GM23338 (cell line): ENCODE data around the gene UGT1A10. TPM values are rescaled to one million over a fixed set of nuclear protein-coding genes. Genes with fewer than 3 reads are reported as not detected.

Experiments
- ATAC-seq: fragments of 200-7000 bp; cut with Tn5 transposase; 3 replicates; pipeline ENCODE4 v1.9.1; 2020
- DNase-seq: peaks from one replicate; pipeline ENCODE4 v3.0.0-alpha.2; 2015; ENCODE audit warnings: low spot score
- H2AFZ ChIP-seq: fragments of 200-600 bp; sonication (generic); 2 replicates; pipeline ENCODE4 v1.8.0; 2016; ENCODE audit warnings: antibody characterized with exemption, mild to moderate bottlenecking, moderate library complexity
- H3F3A ChIP-seq: fragments of 200-600 bp; sonication (generic); replicated peaks from 2 replicates; pipeline ENCODE4 v1.8.0; 2017; ENCODE audit warnings: antibody characterized with exemption, mixed run types, low read depth
- H3K27ac ChIP-seq: fragments of 200-600 bp; sonication (generic); 2 replicates; pipeline ENCODE4 v1.6.1; 2016; ENCODE audit warnings: low read depth
- H3K27me3 ChIP-seq: fragments of 200-600 bp; sonication (generic); 2 replicates; pipeline ENCODE4 v1.8.0; 2016; ENCODE audit warnings: mild to moderate bottlenecking, mixed run types, moderate library complexity; ENCODE audit not compliant: insufficient read depth
- H3K36me3 ChIP-seq: fragments of 200-600 bp; sonication (generic); 2 replicates; pipeline ENCODE4 v1.8.0; 2016; ENCODE audit warnings: mild to moderate bottlenecking; ENCODE audit not compliant: insufficient read depth
- H3K4me1 ChIP-seq: fragments of 200-600 bp; sonication (generic); 2 replicates; pipeline ENCODE4 v1.8.0; 2016; ENCODE audit warnings: mild to moderate bottlenecking, moderate library complexity; ENCODE audit not compliant: insufficient read depth
- H3K4me2 ChIP-seq: fragments of 200-600 bp; sonication (generic); 2 replicates; pipeline ENCODE4 v1.7.1; 2017; ENCODE audit warnings: mixed run types
- H3K4me3 ChIP-seq: fragments of 200-600 bp; sonication (generic); 2 replicates; pipeline ENCODE4 v1.6.1; 2016; ENCODE audit warnings: mixed run types
- H3K79me2 ChIP-seq: fragments of 200-600 bp; sonication (generic); replicated peaks from 2 replicates; pipeline ENCODE4 v1.8.0; 2017; ENCODE audit warnings: mild to moderate bottlenecking; ENCODE audit not compliant: insufficient read depth
- H3K9me2 ChIP-seq: fragments of 200-600 bp; sonication (generic); 2 replicates; pipeline ENCODE4 v1.8.0; 2017; ENCODE audit not compliant: insufficient read depth
- H4K20me1 ChIP-seq: fragments of 200-600 bp; sonication (generic); replicated peaks from 2 replicates; pipeline ENCODE4 v1.8.0; 2017; ENCODE audit warnings: mild to moderate bottlenecking; ENCODE audit not compliant: insufficient read depth
- H3K27ac Mint-ChIP-seq: 2 replicates; pipeline ENCODE4 v1.8.0; 2020; ENCODE audit warnings: inconsistent platforms, mild to moderate bottlenecking, moderate library complexity, mixed read lengths
- H3K27me3 Mint-ChIP-seq: 3 replicates; pipeline ENCODE4 v1.8.0; 2022; ENCODE audit warnings: low read depth, mild to moderate bottlenecking, moderate library complexity, mixed read lengths, inconsistent platforms; ENCODE audit not compliant: insufficient read depth, poor library complexity
- H3K36me3 Mint-ChIP-seq: 3 replicates; pipeline ENCODE4 v1.8.0; 2021; ENCODE audit warnings: low read depth, mild to moderate bottlenecking, inconsistent platforms, moderate library complexity, mixed read lengths
- H3K4me1 Mint-ChIP-seq: 3 replicates; pipeline ENCODE4 v1.8.0; 2020; ENCODE audit warnings: mild to moderate bottlenecking, inconsistent platforms, mixed read lengths
- H3K4me3 Mint-ChIP-seq: 3 replicates; pipeline ENCODE4 v1.8.0; 2021; ENCODE audit warnings: moderate library complexity, mild to moderate bottlenecking, inconsistent platforms, mixed read lengths
- H3K9me3 Mint-ChIP-seq: 3 replicates; pipeline ENCODE4 v1.8.0; 2020; ENCODE audit warnings: moderate library complexity, mild to moderate bottlenecking, inconsistent platforms, mixed read lengths
- EZH2phosphoT487 ChIP-seq: fragments of 200-600 bp; sonication (generic); IDR thresholded peaks from one replicate; pipeline ENCODE4 v1.8.1; 2018; ENCODE audit warnings: antibody characterized with exemption; ENCODE audit not compliant: unreplicated experiment
- JUNB ChIP-seq: IDR thresholded peaks from one replicate; pipeline ENCODE4 v1.6.1; 2016; ENCODE audit warnings: antibody characterized with exemption; ENCODE audit not compliant: unreplicated experiment
- NANOG ChIP-seq: IDR thresholded peaks from 2 replicates; pipeline ENCODE4 v1.6.1; 2016; ENCODE audit warnings: antibody characterized with exemption, borderline replicate concordance
- ZNF114 ChIP-seq: fragments of 250-450 bp; sonication (Bioruptor Pico); IDR thresholded peaks from 2 replicates; pipeline ENCODE4 v1.5.0; 2020; ENCODE audit warnings: mild to moderate bottlenecking, moderate library complexity
- polyA plus RNA-seq: library from polyadenylated mRNA; unstranded; fragments of >200 nt; fragmentation: Nextera tagmentation; extraction: Ambion mirVana; gene quantifications from 2 replicates; pipeline ENCODE4 v1.2.1, GENCODE V29; 2016
- total RNA-seq: library from RNA; depleted of rRNA; stranded (reverse); fragments of >200 nt; shearing (Covaris generic); gene quantifications from 2 replicates; pipeline ENCODE4 v1.2.3, GENCODE V29; 2014
- TF ChIP-seq, protein P1 (sequence below): fragments of 250-450 bp; sonication (Bioruptor Pico); IDR thresholded peaks from 2 replicates; pipeline ENCODE4 v1.5.0; 2020; ENCODE audit warnings: mild to moderate bottlenecking, moderate library complexity
- TF ChIP-seq, protein P2 (sequence below): IDR thresholded peaks from 2 replicates; pipeline ENCODE4 v1.6.1; 2016; ENCODE audit warnings: antibody characterized with exemption

Gene UGT1A10
- total and polyA plus RNA-seq, 2 experiments from 2014 or later: not detected

DNA sequence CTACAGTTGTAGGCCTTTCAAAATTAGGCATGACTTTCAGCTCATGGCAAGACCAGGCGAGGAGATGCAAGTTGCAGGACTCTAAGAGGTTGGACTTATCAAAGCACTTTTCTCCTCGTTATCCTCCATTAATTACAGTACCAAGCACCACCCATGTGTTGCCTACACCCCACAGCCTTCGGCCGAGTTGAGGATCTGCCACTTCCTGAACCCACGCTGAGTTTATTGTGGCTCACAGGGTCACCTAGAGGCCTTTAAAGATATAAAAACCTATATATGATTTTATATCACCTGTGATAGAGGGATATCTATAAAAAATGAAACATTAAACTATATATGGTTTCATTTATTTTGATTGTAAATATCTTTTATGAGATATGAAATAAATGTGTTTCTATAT lies 2.6 kb downstream of the UGT1A10 start:
- H3K36me3 Mint-ChIP-seq: no peaks in the 10 kb centered on the region
- no peaks in the 10 kb centered on the region for H3K4me1 Mint-ChIP-seq
- H3K9me3 Mint-ChIP-seq: no peaks in the 10 kb centered on the region; the same call in 2 of the 3 replicates
- Histone ChIP-seq H3K4me2 (no peak overlapping the region), H3K9me2 (no peaks in the 10 kb centered on the region; the same call in 1 of the 2 replicates), H3K36me3 (no peaks in the 10 kb centered on the region), H4K20me1 (no peaks in the 10 kb centered on the region), H3K79me2 (no peaks in the 10 kb centered on the region), H2AFZ (no peak overlapping the region), H3F3A (no peaks in the 10 kb centered on the region), H3K4me1 (no peaks in the 10 kb centered on the region), H3K4me3 (no peak overlapping the region), H3K27ac (no peak overlapping the region), H3K27me3 (no peaks in the 10 kb centered on the region)
- TF ChIP-seq, protein P1, sequence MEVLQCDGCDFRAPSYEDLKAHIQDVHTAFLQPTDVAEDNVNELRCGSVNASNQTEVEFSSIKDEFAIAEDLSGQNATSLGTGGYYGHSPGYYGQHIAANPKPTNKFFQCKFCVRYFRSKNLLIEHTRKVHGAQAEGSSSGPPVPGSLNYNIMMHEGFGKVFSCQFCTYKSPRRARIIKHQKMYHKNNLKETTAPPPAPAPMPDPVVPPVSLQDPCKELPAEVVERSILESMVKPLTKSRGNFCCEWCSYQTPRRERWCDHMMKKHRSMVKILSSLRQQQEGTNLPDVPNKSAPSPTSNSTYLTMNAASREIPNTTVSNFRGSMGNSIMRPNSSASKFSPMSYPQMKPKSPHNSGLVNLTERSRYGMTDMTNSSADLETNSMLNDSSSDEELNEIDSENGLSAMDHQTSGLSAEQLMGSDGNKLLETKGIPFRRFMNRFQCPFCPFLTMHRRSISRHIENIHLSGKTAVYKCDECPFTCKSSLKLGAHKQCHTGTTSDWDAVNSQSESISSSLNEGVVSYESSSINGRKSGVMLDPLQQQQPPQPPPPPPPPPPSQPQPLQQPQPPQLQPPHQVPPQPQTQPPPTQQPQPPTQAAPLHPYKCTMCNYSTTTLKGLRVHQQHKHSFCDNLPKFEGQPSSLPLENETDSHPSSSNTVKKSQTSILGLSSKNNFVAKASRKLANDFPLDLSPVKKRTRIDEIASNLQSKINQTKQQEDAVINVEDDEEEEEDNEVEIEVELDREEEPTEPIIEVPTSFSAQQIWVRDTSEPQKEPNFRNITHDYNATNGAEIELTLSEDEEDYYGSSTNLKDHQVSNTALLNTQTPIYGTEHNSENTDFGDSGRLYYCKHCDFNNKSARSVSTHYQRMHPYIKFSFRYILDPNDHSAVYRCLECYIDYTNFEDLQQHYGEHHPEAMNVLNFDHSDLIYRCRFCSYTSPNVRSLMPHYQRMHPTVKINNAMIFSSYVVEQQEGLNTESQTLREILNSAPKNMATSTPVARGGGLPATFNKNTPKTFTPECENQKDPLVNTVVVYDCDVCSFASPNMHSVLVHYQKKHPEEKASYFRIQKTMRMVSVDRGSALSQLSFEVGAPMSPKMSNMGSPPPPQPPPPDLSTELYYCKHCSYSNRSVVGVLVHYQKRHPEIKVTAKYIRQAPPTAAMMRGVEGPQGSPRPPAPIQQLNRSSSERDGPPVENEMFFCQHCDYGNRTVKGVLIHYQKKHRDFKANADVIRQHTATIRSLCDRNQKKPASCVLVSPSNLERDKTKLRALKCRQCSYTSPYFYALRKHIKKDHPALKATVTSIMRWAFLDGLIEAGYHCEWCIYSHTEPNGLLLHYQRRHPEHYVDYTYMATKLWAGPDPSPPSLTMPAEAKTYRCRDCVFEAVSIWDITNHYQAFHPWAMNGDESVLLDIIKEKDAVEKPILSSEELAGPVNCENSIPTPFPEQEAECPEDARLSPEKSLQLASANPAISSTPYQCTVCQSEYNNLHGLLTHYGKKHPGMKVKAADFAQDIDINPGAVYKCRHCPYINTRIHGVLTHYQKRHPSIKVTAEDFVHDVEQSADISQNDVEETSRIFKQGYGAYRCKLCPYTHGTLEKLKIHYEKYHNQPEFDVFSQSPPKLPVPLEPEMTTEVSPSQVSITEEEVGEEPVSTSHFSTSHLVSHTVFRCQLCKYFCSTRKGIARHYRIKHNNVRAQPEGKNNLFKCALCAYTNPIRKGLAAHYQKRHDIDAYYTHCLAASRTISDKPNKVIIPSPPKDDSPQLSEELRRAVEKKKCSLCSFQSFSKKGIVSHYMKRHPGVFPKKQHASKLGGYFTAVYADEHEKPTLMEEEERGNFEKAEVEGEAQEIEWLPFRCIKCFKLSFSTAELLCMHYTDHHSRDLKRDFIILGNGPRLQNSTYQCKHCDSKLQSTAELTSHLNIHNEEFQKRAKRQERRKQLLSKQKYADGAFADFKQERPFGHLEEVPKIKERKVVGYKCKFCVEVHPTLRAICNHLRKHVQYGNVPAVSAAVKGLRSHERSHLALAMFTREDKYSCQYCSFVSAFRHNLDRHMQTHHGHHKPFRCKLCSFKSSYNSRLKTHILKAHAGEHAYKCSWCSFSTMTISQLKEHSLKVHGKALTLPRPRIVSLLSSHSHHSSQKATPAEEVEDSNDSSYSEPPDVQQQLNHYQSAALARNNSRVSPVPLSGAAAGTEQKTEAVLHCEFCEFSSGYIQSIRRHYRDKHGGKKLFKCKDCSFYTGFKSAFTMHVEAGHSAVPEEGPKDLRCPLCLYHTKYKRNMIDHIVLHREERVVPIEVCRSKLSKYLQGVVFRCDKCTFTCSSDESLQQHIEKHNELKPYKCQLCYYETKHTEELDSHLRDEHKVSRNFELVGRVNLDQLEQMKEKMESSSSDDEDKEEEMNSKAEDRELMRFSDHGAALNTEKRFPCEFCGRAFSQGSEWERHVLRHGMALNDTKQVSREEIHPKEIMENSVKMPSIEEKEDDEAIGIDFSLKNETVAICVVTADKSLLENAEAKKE (CRISPR knock-in tag): no peak
- TF ChIP-seq NANOG (no peak), JUNB (no peak), ZNF114 (CRISPR knock-in tag) (no peak), EZH2phosphoT487 (no peak)
- TF ChIP-seq, protein P2, sequence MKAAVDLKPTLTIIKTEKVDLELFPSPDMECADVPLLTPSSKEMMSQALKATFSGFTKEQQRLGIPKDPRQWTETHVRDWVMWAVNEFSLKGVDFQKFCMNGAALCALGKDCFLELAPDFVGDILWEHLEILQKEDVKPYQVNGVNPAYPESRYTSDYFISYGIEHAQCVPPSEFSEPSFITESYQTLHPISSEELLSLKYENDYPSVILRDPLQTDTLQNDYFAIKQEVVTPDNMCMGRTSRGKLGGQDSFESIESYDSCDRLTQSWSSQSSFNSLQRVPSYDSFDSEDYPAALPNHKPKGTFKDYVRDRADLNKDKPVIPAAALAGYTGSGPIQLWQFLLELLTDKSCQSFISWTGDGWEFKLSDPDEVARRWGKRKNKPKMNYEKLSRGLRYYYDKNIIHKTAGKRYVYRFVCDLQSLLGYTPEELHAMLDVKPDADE: no peak
- H3K27me3 Mint-ChIP-seq: no peaks in the 10 kb centered on the region
- DNase-seq: no peak
- H3K27ac Mint-ChIP-seq: no peak overlapping the region
- no peak for ATAC-seq
- H3K4me3 Mint-ChIP-seq: no peak overlapping the region
